HepG2 (cell line): ENCODE measurements around the gene OTUD6A. TPM values are rescaled to one million over a fixed set of nuclear protein-coding genes. Genes with fewer than 3 reads are reported as not detected.

Source experiments
- ATAC-seq: fragments of 200-7000 bp; cut with Tn5 transposase; 3 replicates; pipeline ENCODE4 v1.9.1; 2020; ENCODE audit warnings: mild to moderate bottlenecking, moderate library complexity
- BruUV-seq: library from RNA; stranded (reverse); fragments of 400-500 nt; replicated peaks from 2 replicates; lab custom pipeline; 2021; lab: Mats Ljungman, UMichigan
- CTCF ChIA-PET: fragments of 300-600 bp; formaldehyde crosslinking; extraction: SDS; loops from one replicate; lab custom pipeline; 2021; ENCODE audit warnings: low total read pairs, inconsistent platforms, low intra/inter-chr PET ratio; lab: Yijun Ruan, JAX
- POLR2A ChIA-PET: fragments of 350-600 bp; sonication (Branson Sonifier 250); formaldehyde crosslinking; loops from one replicate; lab custom pipeline; 2020; ENCODE audit warnings: antibody characterized with exemption, inconsistent platforms; lab: Yijun Ruan, JAX
- DNase-seq: peaks from one replicate; pipeline ENCODE4 v3.0.0-alpha.2; 2015; ENCODE audit warnings: low spot score
- FAIRE-seq: peaks from 3 replicates; lab custom pipeline; 2011; peaks lifted over from hg19 to GRCh38; lab: Jason Lieb, UNC
- H2AFZ ChIP-seq: one replicate; pipeline ENCODE4 v1.6.1; 2011; ENCODE audit warnings: low read length, inconsistent platforms
- H3K27ac ChIP-seq: fragments of 300-600 bp; 3 replicates; pipeline ENCODE4 v1.8.0; 2011; ENCODE audit warnings: mixed run types, mild to moderate bottlenecking, mixed read lengths, low read length, inconsistent platforms; ENCODE audit not compliant: insufficient read depth; ENCODE audit errors: extremely low read length
- H3K27me3 ChIP-seq, 2 experiments: fragments of 200-600 bp in 1 of 2; 2 replicates in 1 of 2; 3 replicates in 1 of 2; pipeline versions ENCODE4 v1.6.0 to v1.8.0; 2011; ENCODE audit warnings: low read length in 2 of 2, mild to moderate bottlenecking in 2 of 2, moderate library complexity in 2 of 2, inconsistent platforms in 1 of 2; ENCODE audit not compliant: insufficient read depth in 2 of 2, control insufficient read depth in 1 of 2
- H3K36me3 ChIP-seq, 2 experiments: fragments of 200-600 bp in 1 of 2; replicated peaks in 1 of 2; 2 replicates in 1 of 2; 3 replicates in 1 of 2; pipeline versions ENCODE4 v1.5.1 to v1.8.0; 2011; ENCODE audit warnings: low read length in 2 of 2, inconsistent platforms in 1 of 2; ENCODE audit not compliant: insufficient read depth in 2 of 2, control insufficient read depth in 1 of 2
- H3K4me1 ChIP-seq: 2 replicates; pipeline ENCODE4 v1.5.1; 2012; ENCODE audit warnings: low read length, inconsistent platforms; ENCODE audit not compliant: insufficient read depth
- H3K4me2 ChIP-seq: 2 replicates; pipeline ENCODE4 v1.6.0; 2011; ENCODE audit warnings: low read depth, low read length, inconsistent platforms
- H3K4me3 ChIP-seq, 3 experiments: fragments of 200-600 bp in 1 of 3; sonication (generic), shearing (Covaris generic) in 1 of 3; replicated peaks in 1 of 3; 2 replicates each; pipeline ENCODE4 v1.5.1; 2011 to 2016; ENCODE audit warnings: low read length in 3 of 3, inconsistent platforms in 2 of 3, low read depth in 2 of 3, mild to moderate bottlenecking in 2 of 3, control low read depth in 1 of 3, mixed read lengths in 1 of 3; ENCODE audit not compliant: insufficient read depth in 1 of 3
- H3K79me2 ChIP-seq: one replicate; pipeline ENCODE4 v1.6.1; 2011; ENCODE audit warnings: low read length, inconsistent platforms; ENCODE audit not compliant: insufficient read depth
- H3K9ac ChIP-seq: 2 replicates; pipeline ENCODE4 v1.6.0; 2011; ENCODE audit warnings: mild to moderate bottlenecking, low read depth, low read length, inconsistent platforms; ENCODE audit not compliant: insufficient read depth
- H3K9me3 ChIP-seq: 2 replicates; pipeline ENCODE4 v1.5.1; 2012; ENCODE audit warnings: mild to moderate bottlenecking, low read length
- H4K20me1 ChIP-seq: 2 replicates; pipeline ENCODE4 v1.6.0; 2011; ENCODE audit warnings: inconsistent platforms, mild to moderate bottlenecking, low read length, moderate library complexity; ENCODE audit not compliant: insufficient read depth
- BRD4 ChIP-seq: sonication (generic); formaldehyde crosslinking; IDR thresholded peaks from 2 replicates; pipeline ENCODE4 v1.4.0; 2020; ENCODE audit warnings: missing genetic modification reagents
- DMAP1 ChIP-seq: IDR thresholded peaks from 2 replicates; pipeline ENCODE4 v1.6.1; 2016
- ISL2 ChIP-seq: sonication (generic); formaldehyde crosslinking; IDR thresholded peaks from 2 replicates; pipeline ENCODE4 v1.5.0; 2020; ENCODE audit warnings: missing genetic modification reagents
- PLRG1 ChIP-seq: fragments of 450-650 bp; conservative IDR thresholded peaks from 2 replicates; pipeline ENCODE4 v1.6.1; 2016
- POLR2A ChIP-seq, 2 experiments: IDR thresholded peaks; 2 replicates each; pipeline ENCODE4 v1.6.1; 2011; ENCODE audit warnings: low read depth in 2 of 2, low read length in 2 of 2, mild to moderate bottlenecking in 1 of 2, moderate library complexity in 1 of 2; ENCODE audit not compliant: insufficient read depth in 1 of 2
- ZNF431 ChIP-seq: sonication (generic); formaldehyde crosslinking; IDR thresholded peaks from 2 replicates; pipeline ENCODE4 v1.9.0; 2022; ENCODE audit warnings: missing genetic modification reagents, low read depth, mild to moderate bottlenecking, borderline replicate concordance
- ZNF839 ChIP-seq: sonication (generic); formaldehyde crosslinking; IDR thresholded peaks from 2 replicates; pipeline ENCODE4 v1.4.0; 2020; ENCODE audit warnings: missing genetic modification reagents, mild to moderate bottlenecking, borderline replicate concordance
- ZSCAN30 ChIP-seq: sonication (generic); formaldehyde crosslinking; IDR thresholded peaks from 2 replicates; pipeline ENCODE4 v1.5.0; 2020; ENCODE audit warnings: mild to moderate bottlenecking, missing genetic modification reagents
- WGBS: methylation state at CpG from one replicate; pipeline ENCODE4 v1.1.6; 2017; ENCODE audit warnings: low lambda C conversion rate; 5-methylcytosine and 5-hydroxymethylcytosine counted together
- in situ Hi-C: cut with HindIII; loops from 2 replicates; pipeline ENCODE4 v1.10.0; 2017; ENCODE audit warnings: low pct_unique_long_range_greater_than_20kb; ENCODE audit not compliant: extremely low pct_ligation_motif_present
- intact Hi-C: fragments of 100-400 bp; cut with micrococcal nuclease; formaldehyde crosslinking; loops from one replicate; pipeline ENCODE4 v1.10.0; 2022; ENCODE audit not compliant: unreplicated experiment
- polyA plus RNA-seq, 8 experiments: library from polyadenylated mRNA; depleted of rRNA in 3 of 8; stranded (reverse) in 7 of 8; unstranded in 1 of 8; fragments of >200 nt; fragmentation: Illumina TruSeq in 4 of 8; extraction: Trizol in 4 of 8; gene quantifications; 2 replicates each; pipeline versions ENCODE4 v1.2.1 to v1.2.3, GENCODE V29; 2011 to 2016; ENCODE audit warnings: low read depth in 4 of 8, missing spikeins in 1 of 8, mixed read lengths in 1 of 8; ENCODE audit not compliant: insufficient read depth in 1 of 8
- total RNA-seq, 5 experiments: library from RNA; depleted of rRNA; stranded (reverse); fragments of >200 nt; fragmentation: Illumina TruSeq; extraction: Trizol; gene quantifications; 2 replicates each; pipeline ENCODE4 v1.2.3, GENCODE V29; 2016; ENCODE audit warnings: low read depth in 1 of 5
- TF ChIP-seq, protein P1 (sequence below), 2 experiments: sonication (generic) in 1 of 2; formaldehyde crosslinking in 1 of 2; IDR thresholded peaks; 2 replicates each; pipeline versions ENCODE4 v1.4.0 to v1.6.1; 2016 to 2020; ENCODE audit warnings: borderline replicate concordance in 1 of 2, low read depth in 1 of 2, mild to moderate bottlenecking in 1 of 2, missing genetic modification reagents in 1 of 2
- TF ChIP-seq, protein P2 (sequence below): sonication (generic); formaldehyde crosslinking; IDR thresholded peaks from 2 replicates; pipeline ENCODE4 v1.4.0; 2020; ENCODE audit warnings: mild to moderate bottlenecking, low read depth, missing genetic modification reagents
- TF ChIP-seq, protein P3 (sequence below): IDR thresholded peaks from 2 replicates; pipeline ENCODE4 v1.6.1; 2012; ENCODE audit warnings: low read depth, low read length, improper control_type of control experiment

The OTUD6A gene
- total and polyA plus RNA-seq, 2 of the 13 experiments (the other 11 are each of a cell fraction or from before 2014, with no cell fraction given): not detected

DNA sequence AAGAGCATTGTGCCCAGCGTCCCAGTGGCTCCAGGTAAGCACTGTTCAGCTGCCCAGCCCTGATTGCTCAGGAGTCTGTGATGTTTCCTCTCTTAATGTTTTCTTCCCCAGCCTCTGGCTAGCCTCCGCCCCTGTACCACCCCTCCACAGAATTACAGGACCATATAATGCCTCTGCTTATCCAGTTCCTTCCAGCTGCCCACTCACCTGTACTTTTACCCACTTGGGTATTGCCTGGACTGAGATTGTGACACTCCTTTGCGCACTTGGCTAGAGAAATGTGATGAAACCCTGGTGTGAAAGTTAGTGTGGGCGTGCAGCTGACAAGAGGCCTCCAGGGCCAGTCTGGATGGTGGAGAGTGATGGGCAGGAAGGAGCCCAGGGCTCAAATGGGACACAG is 12.3 kb upstream of the OTUD6A start, which contains the start of gene AWAT2:
TSS of gene AWAT2 (minus strand) at position 14 of the 400 bp plus-strand sequence. CDS start at position 8, 6 bp downstream.
- no TSS peak for BruUV-seq
- in situ Hi-C loops: no loop called here
- FAIRE-seq: no peak

DNA sequence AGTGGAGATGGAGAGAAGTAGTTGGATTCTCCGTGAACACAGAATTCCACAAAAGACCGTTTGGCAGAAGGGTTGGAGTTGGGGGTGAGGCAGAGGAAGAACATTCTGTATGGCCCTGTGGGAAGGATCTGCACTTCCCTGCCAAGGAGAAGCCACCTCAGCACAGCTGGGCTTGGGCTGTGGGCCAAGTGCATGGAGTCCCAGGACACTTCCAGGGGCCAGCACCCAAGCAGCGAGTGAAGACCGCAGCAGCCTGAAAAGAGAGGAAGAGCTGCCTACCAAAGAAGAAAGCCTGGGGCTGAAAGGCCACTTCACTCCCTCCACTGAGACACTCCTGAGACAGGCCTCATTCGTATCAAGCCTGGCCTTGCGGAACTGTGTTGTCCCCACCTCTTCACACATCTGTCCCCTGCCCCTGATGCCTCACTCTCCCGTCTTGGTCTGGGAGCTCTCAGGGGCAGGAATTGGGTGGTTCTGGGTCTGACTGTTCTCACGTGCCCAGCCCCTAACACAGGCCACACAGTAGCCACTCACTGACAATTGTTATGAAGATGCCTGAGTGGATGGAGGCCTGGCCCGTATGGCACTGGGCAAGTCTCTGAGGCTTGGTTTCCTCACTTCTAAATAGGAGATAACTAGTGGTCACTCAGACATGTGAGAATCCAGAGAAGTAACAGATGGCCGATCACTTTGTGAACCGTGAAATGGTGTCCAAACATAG is 9.2 kb upstream of the OTUD6A start:
- ChIA-PET CTCF (no interaction called here), POLR2A (no interaction called here)
- in situ Hi-C loops: no loop called here
- Histone ChIP-seq H3K4me1 (no peaks in the 10 kb centered on the region), H3K4me3 (no peak overlapping the region), H3K9me3 (no peaks in the 10 kb centered on the region), H4K20me1 (no peaks in the 10 kb centered on the region), H3K9ac (no peak overlapping the region), H3K79me2 (no peaks in the 10 kb centered on the region), H3K27me3 (no peaks in the 10 kb centered on the region), H3K36me3 (no peaks in the 10 kb centered on the region), H3K27ac (no peak overlapping the region), H3K4me2 (no peak overlapping the region), H2AFZ (no peak overlapping the region)
- FAIRE-seq (no peak), DNase-seq (no peak), ATAC-seq (no peak)
- intact Hi-C loops: no loop called here
- 25% methylated on average over 5 of the region's 11 CpGs for WGBS
- BruUV-seq: no TSS peak
- TF ChIP-seq, protein P1, sequence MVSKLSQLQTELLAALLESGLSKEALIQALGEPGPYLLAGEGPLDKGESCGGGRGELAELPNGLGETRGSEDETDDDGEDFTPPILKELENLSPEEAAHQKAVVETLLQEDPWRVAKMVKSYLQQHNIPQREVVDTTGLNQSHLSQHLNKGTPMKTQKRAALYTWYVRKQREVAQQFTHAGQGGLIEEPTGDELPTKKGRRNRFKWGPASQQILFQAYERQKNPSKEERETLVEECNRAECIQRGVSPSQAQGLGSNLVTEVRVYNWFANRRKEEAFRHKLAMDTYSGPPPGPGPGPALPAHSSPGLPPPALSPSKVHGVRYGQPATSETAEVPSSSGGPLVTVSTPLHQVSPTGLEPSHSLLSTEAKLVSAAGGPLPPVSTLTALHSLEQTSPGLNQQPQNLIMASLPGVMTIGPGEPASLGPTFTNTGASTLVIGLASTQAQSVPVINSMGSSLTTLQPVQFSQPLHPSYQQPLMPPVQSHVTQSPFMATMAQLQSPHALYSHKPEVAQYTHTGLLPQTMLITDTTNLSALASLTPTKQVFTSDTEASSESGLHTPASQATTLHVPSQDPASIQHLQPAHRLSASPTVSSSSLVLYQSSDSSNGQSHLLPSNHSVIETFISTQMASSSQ (IDR thresholded peaks at IDR 0.05; ENCODE audit: low read depth): no peak
- TF ChIP-seq, protein P1 (CRISPR knock-in tag; IDR thresholded peaks at IDR 0.05; ENCODE audit: borderline replicate concordance): no peak
- TF ChIP-seq, protein P2, sequence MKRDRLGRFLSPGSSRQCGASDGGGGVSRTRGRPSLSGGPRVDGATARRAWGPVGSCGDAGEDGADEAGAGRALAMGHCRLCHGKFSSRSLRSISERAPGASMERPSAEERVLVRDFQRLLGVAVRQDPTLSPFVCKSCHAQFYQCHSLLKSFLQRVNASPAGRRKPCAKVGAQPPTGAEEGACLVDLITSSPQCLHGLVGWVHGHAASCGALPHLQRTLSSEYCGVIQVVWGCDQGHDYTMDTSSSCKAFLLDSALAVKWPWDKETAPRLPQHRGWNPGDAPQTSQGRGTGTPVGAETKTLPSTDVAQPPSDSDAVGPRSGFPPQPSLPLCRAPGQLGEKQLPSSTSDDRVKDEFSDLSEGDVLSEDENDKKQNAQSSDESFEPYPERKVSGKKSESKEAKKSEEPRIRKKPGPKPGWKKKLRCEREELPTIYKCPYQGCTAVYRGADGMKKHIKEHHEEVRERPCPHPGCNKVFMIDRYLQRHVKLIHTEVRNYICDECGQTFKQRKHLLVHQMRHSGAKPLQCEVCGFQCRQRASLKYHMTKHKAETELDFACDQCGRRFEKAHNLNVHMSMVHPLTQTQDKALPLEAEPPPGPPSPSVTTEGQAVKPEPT (CRISPR knock-in tag): no peak
- TF ChIP-seq ZSCAN30 (no peak), PLRG1 (no peak), DMAP1 (CRISPR knock-in tag) (no peak)

More for the DNA sequence above, 12.3 kb upstream of the OTUD6A start, which contains the start of gene AWAT2:
- TF ChIP-seq, protein P3, sequence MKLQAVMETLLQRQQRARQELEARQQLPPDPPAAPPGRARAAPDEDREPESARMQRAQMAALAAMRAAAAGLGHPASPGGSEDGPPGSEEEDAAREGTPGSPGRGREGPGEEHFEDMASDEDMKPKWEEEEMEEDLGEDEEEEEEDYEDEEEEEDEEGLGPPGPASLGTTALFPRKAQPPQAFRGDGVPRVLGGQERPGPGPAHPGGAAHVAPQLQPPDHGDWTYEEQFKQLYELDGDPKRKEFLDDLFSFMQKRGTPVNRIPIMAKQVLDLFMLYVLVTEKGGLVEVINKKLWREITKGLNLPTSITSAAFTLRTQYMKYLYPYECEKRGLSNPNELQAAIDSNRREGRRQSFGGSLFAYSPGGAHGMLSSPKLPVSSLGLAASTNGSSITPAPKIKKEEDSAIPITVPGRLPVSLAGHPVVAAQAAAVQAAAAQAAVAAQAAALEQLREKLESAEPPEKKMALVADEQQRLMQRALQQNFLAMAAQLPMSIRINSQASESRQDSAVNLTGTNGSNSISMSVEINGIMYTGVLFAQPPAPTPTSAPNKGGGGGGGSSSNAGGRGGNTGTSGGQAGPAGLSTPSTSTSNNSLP: no peak
- TF ChIP-seq ZNF839 (CRISPR knock-in tag) (no peak), ZNF431 (no peak), ISL2 (CRISPR knock-in tag) (no peak), POLR2A (IDR thresholded peaks at IDR 0.05; ENCODE audit: insufficient read depth in 1 of 2, low read depth in 2 of 2, low read length in 2 of 2) (no peak), BRD4 (CRISPR knock-in tag) (no peak)
- TF ChIP-seq, all 625 proteins: peak for 0
- Histone ChIP-seq H3K27me3 (no peaks in the 10 kb centered on the region), H3K9ac (no peak within 1 kb of the TSS), H3K36me3 (no peaks in the 10 kb centered on the region), H3K4me1 (no peaks in the 10 kb centered on the region), H3K4me2 (no peak within 1 kb of the TSS), H3K9me3 (no peaks in the 10 kb centered on the region), H3K4me3 (no peak within 1 kb of the TSS), H3K27ac (no peak within 1 kb of the TSS), H4K20me1 (no peaks in the 10 kb centered on the region), H3K79me2 (no peaks in the 10 kb centered on the region), H2AFZ (no peak within 1 kb of the TSS)
- DNase-seq: no peak
- ChIA-PET POLR2A (no interaction called here), CTCF (no interaction called here)
- 43% methylated on average over 2 of the region's 4 CpGs for WGBS
- no peak for ATAC-seq
- intact Hi-C loops: no loop called here
